ENCODE results near the gene CHST15.

DNA sequence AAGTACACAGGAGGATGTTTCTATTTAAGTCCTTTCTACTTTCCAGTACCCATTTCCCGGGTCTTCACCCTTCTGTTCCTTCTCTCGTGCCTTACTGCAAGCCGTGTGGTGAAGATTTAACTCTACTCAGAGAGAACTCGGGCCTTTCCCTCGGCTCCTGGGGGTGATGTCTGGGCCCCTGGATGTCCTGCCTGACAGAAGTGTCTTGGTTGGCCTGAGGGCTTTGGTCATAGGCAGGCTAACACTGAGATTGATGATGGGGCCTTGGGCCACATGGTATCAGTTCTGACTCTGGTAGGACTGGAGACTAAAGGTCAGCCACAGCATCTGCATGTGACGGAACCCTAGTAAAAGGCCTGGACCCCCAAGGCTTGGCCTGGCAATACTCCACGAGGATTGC lies 80.4 kb downstream of the CHST15 start:
- TF ChIP-seq POLR2AphosphoS5 (IDR thresholded peaks at IDR 0.05; ENCODE audit: low read depth, low read length) (no peak), POLR2A (IDR thresholded peaks at IDR 0.05; ENCODE audit: low read depth, low read length) (no peak), TAF1 (IDR thresholded peaks at IDR 0.05; ENCODE audit: low read depth, low read length) (no peak), SPI1 (IDR thresholded peaks at IDR 0.05; ENCODE audit: low read depth, low read length) (no peak)

Measured in GM12891 (cell line).